B cell (primary cell): ENCODE measurements around the gene CACNA2D3. TPM values are rescaled to one million over a fixed set of nuclear protein-coding genes. Genes with fewer than 3 reads are reported as not detected.

Experiments used
- ATAC-seq: fragments of 200-7000 bp; cut with Tn5 transposase; one replicate; pipeline ENCODE4 v1.10.0; 2021; ENCODE audit warnings: low read depth, mild to moderate bottlenecking, moderate number of reproducible peaks, moderate library complexity
- CTCF ChIA-PET: fragments of 350-600 bp; sonication (Branson Sonifier 250); formaldehyde crosslinking; loops from one replicate; lab custom pipeline; 2021; ENCODE audit warnings: antibody characterized with exemption, inconsistent platforms; lab: Charles Lee
- POLR2A ChIA-PET: fragments of 350-600 bp; sonication (Branson Sonifier 250); formaldehyde crosslinking; loops from one replicate; lab custom pipeline; 2021; ENCODE audit warnings: antibody characterized with exemption; lab: Charles Lee
- DNase-seq: peaks from one replicate; pipeline ENCODE4 v3.0.0; 2013
- H2AFZ ChIP-seq: 2 replicates; pipeline ENCODE4 v1.6.1; 2012; ENCODE audit warnings: mild to moderate bottlenecking, low read depth, low read length; ENCODE audit not compliant: insufficient read depth, poor library complexity, severe bottlenecking
- H3K27ac ChIP-seq, 2 donors: 1 replicate in 1 of 2; 2 replicates in 1 of 2; pipeline ENCODE4 v1.5.1; 2012 to 2013; ENCODE audit warnings: low read length in 2 of 2, mild to moderate bottlenecking in 2 of 2, moderate library complexity in 1 of 2
- H3K27me3 ChIP-seq, 4 experiments: fragments of 200-600 bp in 1 of 4; sonication (generic) in 1 of 4; replicated peaks in 1 of 4; 1 replicate in 2 of 4; 2 replicates in 2 of 4; pipeline versions ENCODE4 v1.6.1 to v1.7.0; 2013 to 2016; ENCODE audit warnings: low read length in 3 of 4, mild to moderate bottlenecking in 2 of 4, mixed read lengths in 1 of 4, moderate library complexity in 1 of 4; ENCODE audit not compliant: insufficient read depth in 4 of 4, control insufficient read depth in 3 of 4; ENCODE audit errors: control extremely low read depth in 1 of 4
- H3K36me3 ChIP-seq, 2 experiments: replicated peaks in 1 of 2; 1 replicate in 1 of 2; 2 replicates in 1 of 2; pipeline versions ENCODE4 v1.6.1 to v1.7.1; 2013; ENCODE audit warnings: low read length in 1 of 2; ENCODE audit not compliant: insufficient read depth in 2 of 2, control insufficient read depth in 1 of 2; ENCODE audit errors: control extremely low read depth in 1 of 2, extremely low read depth in 1 of 2
- H3K4me1 ChIP-seq, 2 donors: fragments of 200-600 bp in 1 of 2; sonication (generic) in 1 of 2; 1 replicate in 1 of 2; 2 replicates in 1 of 2; pipeline versions ENCODE4 v1.5.1 to v1.6.1; 2013 to 2017; ENCODE audit warnings: low read length in 2 of 2; ENCODE audit not compliant: control insufficient read depth in 2 of 2, insufficient read depth in 2 of 2
- H3K4me2 ChIP-seq: replicated peaks from 2 replicates; pipeline ENCODE3; 2012; ENCODE audit warnings: mild to moderate bottlenecking, low read depth, low read length; ENCODE audit not compliant: poor library complexity, severe bottlenecking
- H3K4me3 ChIP-seq, 5 experiments: fragments of 200-600 bp in 1 of 5; sonication (generic) in 1 of 5; 1 replicate in 3 of 5; 2 replicates in 2 of 5; pipeline versions ENCODE4 v1.5.1 to v1.7.0; 2011 to 2016; ENCODE audit warnings: low read length in 4 of 5, mild to moderate bottlenecking in 4 of 5, low read depth in 2 of 5, control low read depth in 1 of 5, moderate library complexity in 1 of 5; ENCODE audit not compliant: insufficient read depth in 1 of 5; ENCODE audit errors: control extremely low read depth in 1 of 5, extremely low read depth in 1 of 5
- H3K79me2 ChIP-seq: fragments of 200-600 bp; sonication (generic); one replicate; pipeline ENCODE4 v1.6.0; 2016; ENCODE audit warnings: low read length; ENCODE audit not compliant: control insufficient read depth, insufficient read depth
- H3K9ac ChIP-seq: fragments of 200-600 bp; sonication (generic); 2 replicates; pipeline ENCODE4 v1.6.1; 2017; ENCODE audit warnings: mild to moderate bottlenecking, low read length, moderate library complexity
- H3K9me3 ChIP-seq, 3 donors: one replicate each; pipeline versions ENCODE4 v1.6.1 to v1.7.1; 2013; ENCODE audit warnings: low read length in 2 of 3; ENCODE audit not compliant: control insufficient read depth in 2 of 3, insufficient read depth in 1 of 3; ENCODE audit errors: control extremely low read depth in 1 of 3
- H4K20me1 ChIP-seq: 2 replicates; pipeline ENCODE4 v1.6.0; 2012; ENCODE audit warnings: mild to moderate bottlenecking, low read length; ENCODE audit not compliant: insufficient read depth, control insufficient read depth, poor library complexity, severe bottlenecking
- H3K27ac Mint-ChIP-seq: one replicate; pipeline ENCODE4 v1.8.0; 2021; ENCODE audit warnings: mixed read lengths
- H3K27me3 Mint-ChIP-seq: one replicate; pipeline ENCODE4 v1.8.0; 2021; ENCODE audit warnings: mixed read lengths
- H3K4me1 Mint-ChIP-seq: one replicate; pipeline ENCODE4 v1.8.0; 2021; ENCODE audit warnings: mixed read lengths
- H3K4me3 Mint-ChIP-seq: one replicate; pipeline ENCODE4 v1.8.0; 2021; ENCODE audit warnings: mixed read lengths
- H3K9me3 Mint-ChIP-seq: one replicate; pipeline ENCODE4 v1.8.0; 2022; ENCODE audit warnings: mixed read lengths; ENCODE audit not compliant: insufficient read depth
- CTCF ChIP-seq: fragments of 200-600 bp; IDR thresholded peaks from one replicate; pipeline ENCODE4 v1.8.0; 2022; ENCODE audit warnings: antibody characterized with exemption, mild to moderate bottlenecking
- EZH2 ChIP-seq: IDR thresholded peaks from 2 replicates; pipeline ENCODE4 v1.6.1; 2012; ENCODE audit warnings: borderline replicate concordance, low read depth, mild to moderate bottlenecking, moderate library complexity, low read length; ENCODE audit not compliant: insufficient read depth, poor library complexity, severe bottlenecking
- WGBS: methylation state at CpG from one replicate; pipeline ENCODE4 v1.1.5; 2013; ENCODE audit warnings: missing lambda C conversion rate; ENCODE audit not compliant: insufficient coverage; 5-methylcytosine and 5-hydroxymethylcytosine counted together
- intact Hi-C: fragments of 100-400 bp; cut with micrococcal nuclease; formaldehyde crosslinking; loops from one replicate; pipeline ENCODE4 v1.10.0; 2022
- polyA plus RNA-seq: library from polyadenylated mRNA; depleted of rRNA; stranded (reverse); fragments of >200 nt; gene quantifications from 2 replicates; pipeline ENCODE4 v1.2.3, GENCODE V29; 2012
- total RNA-seq, 2 donors: library from RNA; stranded (reverse); fragments of 120-200 nt in 1 of 2; gene quantifications; 1 replicate in 1 of 2; 2 replicates in 1 of 2; pipeline versions ENCODE4 v1.2.3 to v1.2.4, GENCODE V29; 2013 to 2022

The CACNA2D3 gene
- total and polyA plus RNA-seq, 2 donors (not counting 1 experiment from before 2014, with no cell fraction given): not detected

GRCh38 chr3:54733106-54734006 is 611.0 kb downstream of the CACNA2D3 start:
- Mint-ChIP-seq H3K9me3 (no peaks in the 10 kb centered on the region), H3K27ac (no peak overlapping the region), H3K4me1 (no peaks in the 10 kb centered on the region), H3K4me3 (no peak overlapping the region), H3K27me3 (no peaks in the 10 kb centered on the region)
- H3K4me3 ChIP-seq: no peak overlapping the region
- no peaks in the 10 kb centered on the region for H3K79me2 ChIP-seq
- no peak for DNase-seq
- H2AFZ ChIP-seq: no peak overlapping the region
- H4K20me1 ChIP-seq: no peaks in the 10 kb centered on the region
- peaks cover 0 to 7% (median 0%) of the 10 kb centered on the region in 3 donors for H3K9me3 ChIP-seq
- H3K4me2 ChIP-seq: no peak overlapping the region
- whole genome bisulfite sequencing: 79% methylated on average over 8 of the region's 11 CpGs
- no peaks in the 10 kb centered on the region for H3K27me3 ChIP-seq
- ATAC-seq: no peak
- intact Hi-C loops: no loop called here
- no peaks in the 10 kb centered on the region for H3K4me1 ChIP-seq
- TF ChIP-seq EZH2 (no peak), CTCF (no peak)
- POLR2A ChIA-PET: no interaction called here
- H3K27ac ChIP-seq: no peak overlapping the region
- CTCF ChIA-PET: no interaction called here
- no peaks in the 10 kb centered on the region for H3K36me3 ChIP-seq
- no peak overlapping the region for H3K9ac ChIP-seq

GRCh38 chr3:54736459-54736858 is 614.1 kb downstream of the CACNA2D3 start:
- Mint-ChIP-seq H3K4me3 (no peak overlapping the region), H3K27me3 (no peaks in the 10 kb centered on the region), H3K9me3 (no peaks in the 10 kb centered on the region), H3K4me1 (no peaks in the 10 kb centered on the region), H3K27ac (no peak overlapping the region)
- Histone ChIP-seq H3K9me3 (no peaks in the 10 kb centered on the region), H3K36me3 (no peaks in the 10 kb centered on the region), H3K9ac (no peak overlapping the region), H3K4me1 (no peaks in the 10 kb centered on the region), H3K4me2 (no peak overlapping the region), H3K27me3 (no peaks in the 10 kb centered on the region), H3K79me2 (no peaks in the 10 kb centered on the region), H2AFZ (no peak overlapping the region), H3K4me3 (no peak overlapping the region), H3K27ac (no peak overlapping the region), H4K20me1 (no peaks in the 10 kb centered on the region)
- CTCF ChIA-PET: no interaction called here
- ATAC-seq (no peak), DNase-seq (no peak)
- no peak for TF ChIP-seq CTCF
- no CpG with 5 or more reads among the region's 1 CpG for WGBS
- POLR2A ChIA-PET: no interaction called here
- intact Hi-C loops: no loop called here
